Neural progenitor cell (in vitro differentiated cells): ENCODE measurements around the gene IFI30.

Experiments
- EZH2 ChIP-seq: fragments of 200-600 bp; sonication (generic); IDR thresholded peaks from 2 replicates; pipeline ENCODE4 v1.6.1; 2017; ENCODE audit warnings: antibody characterized with exemption, mild to moderate bottlenecking, moderate library complexity
- EZH2phosphoT487 ChIP-seq: fragments of 200-600 bp; sonication (generic); IDR thresholded peaks from 2 replicates; pipeline ENCODE4 v1.6.1; 2017; ENCODE audit warnings: antibody characterized with exemption
- TF ChIP-seq, protein P1 (sequence below): fragments of 200-600 bp; sonication (generic); IDR thresholded peaks from 2 replicates; pipeline ENCODE4 v1.5.1; 2017; ENCODE audit warnings: antibody characterized with exemption, mild to moderate bottlenecking

DNA sequence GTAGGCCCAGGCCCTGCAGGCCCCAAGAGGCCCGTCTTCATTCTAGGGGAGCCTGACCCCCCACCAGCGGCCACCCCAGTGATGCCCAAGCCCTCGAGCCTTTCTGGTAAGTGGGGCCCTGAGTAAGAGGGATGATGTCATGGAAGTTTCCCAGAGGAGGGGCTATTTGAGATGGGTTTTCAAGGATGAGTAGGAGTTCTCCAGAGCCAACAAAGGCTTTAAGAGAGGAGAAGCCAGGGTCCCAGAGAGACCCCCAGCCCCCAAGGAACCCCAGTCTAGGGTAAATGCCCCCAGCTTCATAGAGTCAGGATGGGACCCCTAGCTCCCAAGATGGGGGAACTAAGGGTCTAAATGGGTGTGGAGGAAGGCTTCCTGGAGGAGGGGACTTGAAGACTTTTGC is 29.7 kb upstream of the IFI30 start:
- TF ChIP-seq, protein P1, sequence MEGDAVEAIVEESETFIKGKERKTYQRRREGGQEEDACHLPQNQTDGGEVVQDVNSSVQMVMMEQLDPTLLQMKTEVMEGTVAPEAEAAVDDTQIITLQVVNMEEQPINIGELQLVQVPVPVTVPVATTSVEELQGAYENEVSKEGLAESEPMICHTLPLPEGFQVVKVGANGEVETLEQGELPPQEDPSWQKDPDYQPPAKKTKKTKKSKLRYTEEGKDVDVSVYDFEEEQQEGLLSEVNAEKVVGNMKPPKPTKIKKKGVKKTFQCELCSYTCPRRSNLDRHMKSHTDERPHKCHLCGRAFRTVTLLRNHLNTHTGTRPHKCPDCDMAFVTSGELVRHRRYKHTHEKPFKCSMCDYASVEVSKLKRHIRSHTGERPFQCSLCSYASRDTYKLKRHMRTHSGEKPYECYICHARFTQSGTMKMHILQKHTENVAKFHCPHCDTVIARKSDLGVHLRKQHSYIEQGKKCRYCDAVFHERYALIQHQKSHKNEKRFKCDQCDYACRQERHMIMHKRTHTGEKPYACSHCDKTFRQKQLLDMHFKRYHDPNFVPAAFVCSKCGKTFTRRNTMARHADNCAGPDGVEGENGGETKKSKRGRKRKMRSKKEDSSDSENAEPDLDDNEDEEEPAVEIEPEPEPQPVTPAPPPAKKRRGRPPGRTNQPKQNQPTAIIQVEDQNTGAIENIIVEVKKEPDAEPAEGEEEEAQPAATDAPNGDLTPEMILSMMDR = no peak
- no peak for TF ChIP-seq EZH2phosphoT487
- TF ChIP-seq EZH2 = no peak
